ENCODE data around the gene CDH4.

GRCh38 chr20:61614706-61615100 lies 362.6 kb downstream of the CDH4 start:
- TF ChIP-seq, protein P1, sequence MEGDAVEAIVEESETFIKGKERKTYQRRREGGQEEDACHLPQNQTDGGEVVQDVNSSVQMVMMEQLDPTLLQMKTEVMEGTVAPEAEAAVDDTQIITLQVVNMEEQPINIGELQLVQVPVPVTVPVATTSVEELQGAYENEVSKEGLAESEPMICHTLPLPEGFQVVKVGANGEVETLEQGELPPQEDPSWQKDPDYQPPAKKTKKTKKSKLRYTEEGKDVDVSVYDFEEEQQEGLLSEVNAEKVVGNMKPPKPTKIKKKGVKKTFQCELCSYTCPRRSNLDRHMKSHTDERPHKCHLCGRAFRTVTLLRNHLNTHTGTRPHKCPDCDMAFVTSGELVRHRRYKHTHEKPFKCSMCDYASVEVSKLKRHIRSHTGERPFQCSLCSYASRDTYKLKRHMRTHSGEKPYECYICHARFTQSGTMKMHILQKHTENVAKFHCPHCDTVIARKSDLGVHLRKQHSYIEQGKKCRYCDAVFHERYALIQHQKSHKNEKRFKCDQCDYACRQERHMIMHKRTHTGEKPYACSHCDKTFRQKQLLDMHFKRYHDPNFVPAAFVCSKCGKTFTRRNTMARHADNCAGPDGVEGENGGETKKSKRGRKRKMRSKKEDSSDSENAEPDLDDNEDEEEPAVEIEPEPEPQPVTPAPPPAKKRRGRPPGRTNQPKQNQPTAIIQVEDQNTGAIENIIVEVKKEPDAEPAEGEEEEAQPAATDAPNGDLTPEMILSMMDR (IDR thresholded peaks at IDR 0.05): no peak
- TF ChIP-seq EZH2 (IDR thresholded peaks at IDR 0.05; ENCODE audit: borderline replicate concordance, insufficient read depth, low read depth, low read length, poor library complexity, severe bottlenecking): no peak

Data from B cell (primary cell).